Stimulated activated CD4-positive, alpha-beta T cell treated with anti-CD3 and anti-CD28 coated beads, Interleukin-4, amount 100 ng/mL, for 4 hours (primary cell): Measurements from ENCODE around the gene SRSF2.
"Not testable (repeated sequence)": the region's sequence is repeated elsewhere in the genome, so short reads cannot be mapped to it uniquely, and the experiment has no call there.

Experiments used
- DNase-seq, 2 experiments: peaks; one replicate each; pipeline ENCODE4 v3.0.0-alpha.2; 2020

The SRSF2 gene

DNA sequence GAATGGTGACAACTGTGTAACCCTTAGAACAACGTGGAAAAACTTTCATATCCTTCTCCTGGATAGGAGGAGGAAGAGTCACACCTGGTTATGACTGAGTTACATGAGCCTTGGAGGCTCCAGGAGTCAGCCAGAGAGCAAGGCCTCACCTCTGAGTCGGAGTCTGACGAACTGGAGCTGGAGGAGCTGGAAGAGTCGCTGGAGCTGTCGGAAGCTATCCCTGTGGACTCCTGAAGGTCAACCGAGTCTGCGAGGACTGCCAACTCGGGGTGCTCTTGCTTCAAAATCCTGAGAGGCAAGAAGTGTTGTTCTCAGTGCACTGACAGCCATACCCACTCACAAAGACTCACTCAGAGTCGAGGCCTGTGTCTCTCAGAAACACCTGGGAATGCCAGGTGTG lies 16.9 kb downstream of the SRSF2 start:
- DNase-seq, result no peak

DNA sequence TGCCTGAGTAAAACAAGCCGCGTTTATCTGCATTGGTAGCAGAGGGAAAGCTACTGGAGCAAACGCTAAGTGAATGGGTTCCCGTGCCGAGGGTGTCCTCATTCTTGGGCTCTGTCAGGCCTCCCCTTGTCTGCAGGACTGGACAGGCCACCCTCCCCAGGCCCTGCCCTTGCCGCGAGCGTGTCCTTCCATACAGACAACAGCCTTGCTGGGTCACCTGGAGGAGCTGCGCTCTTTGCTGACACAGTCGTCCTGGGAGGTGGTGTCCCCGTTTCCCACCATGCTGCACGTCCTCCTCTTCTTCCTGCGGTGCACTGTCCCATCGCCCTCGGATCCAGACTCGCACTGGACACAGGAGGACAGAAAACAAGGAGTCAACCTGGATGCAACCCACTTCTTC lies 18.6 kb downstream of the SRSF2 start:
- no peak for DNase-seq

DNA sequence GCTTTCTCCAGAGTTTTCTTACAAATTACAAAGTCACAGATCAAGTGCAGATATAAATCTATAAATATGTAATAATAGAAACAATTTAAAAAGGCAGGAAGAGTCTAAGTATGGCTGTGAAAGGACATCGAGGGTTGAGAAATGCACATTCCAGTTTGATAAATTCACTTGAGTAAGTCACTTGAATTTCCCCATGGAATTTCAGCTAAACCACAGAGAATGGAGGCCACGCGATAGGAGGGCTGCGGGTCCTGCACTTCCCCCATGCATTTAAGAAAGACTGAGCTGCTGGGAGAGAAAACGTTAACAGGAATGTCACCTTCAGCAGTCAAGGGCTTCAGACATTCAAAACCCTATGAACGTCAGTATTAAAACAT lies 20.3 kb downstream of the SRSF2 start:
- no peak for DNase-seq

DNA sequence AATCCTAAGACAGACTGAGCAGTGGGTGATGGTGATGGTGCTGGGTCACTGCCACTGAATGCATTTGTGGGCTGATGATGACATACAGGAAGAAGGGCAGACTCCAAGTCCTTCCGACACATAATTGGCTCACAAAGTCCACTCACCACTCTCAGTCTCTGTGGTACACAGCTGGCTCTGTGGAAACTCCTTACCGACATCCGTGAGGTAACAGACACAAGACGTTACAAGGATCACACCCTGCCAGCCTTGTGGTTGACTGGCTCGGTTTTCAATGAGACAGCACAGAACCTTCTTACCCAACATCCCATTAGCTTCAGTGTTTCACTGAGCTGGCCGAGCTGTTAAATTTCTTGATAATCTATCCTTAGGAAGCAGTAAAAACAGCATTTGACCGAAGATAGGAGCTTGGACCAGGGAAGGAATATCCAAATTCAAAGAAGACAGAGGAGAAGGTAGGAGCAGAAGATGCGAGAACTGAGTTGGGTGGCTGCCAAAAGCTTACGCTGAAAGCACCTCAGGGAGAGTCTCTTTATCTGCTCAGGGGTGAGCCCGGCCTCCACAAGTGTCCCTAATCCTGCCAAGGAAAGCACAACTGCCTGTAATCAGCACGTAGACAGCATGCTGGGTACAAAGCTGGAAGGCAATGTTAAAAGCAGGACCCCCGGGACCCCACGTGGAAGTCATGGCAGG lies 20.8 kb downstream of the SRSF2 start:
- DNase-seq, result no peak

DNA sequence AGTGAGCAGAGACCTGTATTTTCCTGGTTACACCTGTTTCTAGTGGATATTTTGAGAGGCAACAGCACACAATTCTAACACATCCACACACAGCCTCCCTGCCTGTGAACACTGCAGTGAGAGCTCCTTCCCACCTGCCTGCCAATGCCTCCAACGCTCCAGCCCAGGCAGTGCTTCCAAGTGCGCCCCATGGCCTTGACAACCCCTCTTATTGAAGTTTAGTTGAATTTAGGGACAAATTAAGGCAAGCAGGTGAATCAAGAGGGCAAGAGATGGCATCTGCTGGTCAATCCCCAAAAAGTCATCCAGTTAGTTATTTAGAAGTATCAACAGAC lies 21.7 kb downstream of the SRSF2 start:
- DNase-seq, result no peak

DNA sequence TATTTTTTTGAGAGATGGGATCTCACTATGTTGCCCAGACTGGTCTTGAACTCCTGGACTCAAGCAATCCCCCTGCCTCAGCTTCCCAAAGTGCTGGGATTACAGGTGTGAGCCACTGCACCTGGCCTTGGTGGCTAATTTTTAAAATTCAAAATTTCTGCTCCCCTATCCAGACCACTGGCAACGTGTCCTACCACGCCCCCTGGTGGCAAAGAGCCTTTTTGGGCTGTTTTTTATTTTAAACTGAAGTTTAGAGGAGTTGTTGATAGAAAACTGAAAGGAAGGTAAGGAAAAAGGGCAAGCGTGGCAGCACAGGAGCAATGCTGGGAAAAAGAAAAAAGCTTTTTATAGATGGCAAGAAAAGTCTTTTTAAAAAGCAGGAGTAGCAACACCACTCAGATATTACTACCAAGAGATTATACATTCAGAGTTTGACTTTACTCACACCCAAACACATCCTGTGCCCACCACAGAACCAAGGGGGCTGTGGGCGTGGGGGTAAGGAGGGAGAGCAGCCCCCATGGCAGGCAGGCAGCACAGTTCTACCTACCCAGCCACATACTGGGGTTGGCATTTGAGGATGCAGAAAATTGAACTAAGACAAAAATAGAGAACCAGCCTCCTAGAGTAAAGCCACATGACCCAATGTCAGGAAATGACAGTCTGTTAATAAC lies 22.2 kb downstream of the SRSF2 start:
- DNase-seq, result peak; percentile 57 to 73

DNA sequence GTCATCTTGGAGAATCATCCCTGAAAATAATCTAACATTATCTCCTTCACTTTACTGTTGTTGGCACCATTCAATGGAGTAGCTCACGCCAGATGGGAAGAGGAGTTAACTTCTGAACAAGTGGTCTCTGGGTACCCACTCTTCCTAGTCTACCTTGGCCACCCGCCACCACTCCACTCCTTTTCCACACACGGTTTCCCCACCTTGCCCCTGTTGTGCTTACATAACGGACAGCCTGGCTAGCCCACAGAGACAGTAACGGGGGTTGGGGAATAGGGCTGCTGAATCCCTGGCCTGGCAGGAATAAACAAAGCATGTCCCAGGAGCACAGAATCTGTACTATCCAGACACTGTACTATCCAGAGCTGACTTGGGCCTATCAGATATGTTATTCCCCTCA lies 22.8 kb downstream of the SRSF2 start:
- DNase-seq, result no peak

DNA sequence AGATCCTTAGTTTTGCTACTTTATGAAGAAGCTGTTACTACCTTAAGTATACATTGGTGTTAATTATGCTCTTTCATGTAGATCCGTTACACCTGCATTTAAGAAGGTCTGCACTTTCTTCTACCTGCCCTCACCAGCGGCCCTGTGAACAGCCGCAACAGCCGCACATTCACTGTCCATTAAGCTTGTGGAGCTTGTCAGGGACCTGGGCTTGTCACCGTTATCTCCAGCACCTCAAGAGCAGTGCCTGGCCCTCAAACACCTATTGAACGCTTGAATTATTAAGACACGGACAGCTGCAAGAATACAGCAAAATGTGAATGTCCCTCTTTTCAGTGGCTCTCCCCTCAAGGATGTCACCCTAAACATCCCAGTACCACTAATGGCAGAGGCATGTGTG lies 23.4 kb downstream of the SRSF2 start:
- no peak for DNase-seq

DNA sequence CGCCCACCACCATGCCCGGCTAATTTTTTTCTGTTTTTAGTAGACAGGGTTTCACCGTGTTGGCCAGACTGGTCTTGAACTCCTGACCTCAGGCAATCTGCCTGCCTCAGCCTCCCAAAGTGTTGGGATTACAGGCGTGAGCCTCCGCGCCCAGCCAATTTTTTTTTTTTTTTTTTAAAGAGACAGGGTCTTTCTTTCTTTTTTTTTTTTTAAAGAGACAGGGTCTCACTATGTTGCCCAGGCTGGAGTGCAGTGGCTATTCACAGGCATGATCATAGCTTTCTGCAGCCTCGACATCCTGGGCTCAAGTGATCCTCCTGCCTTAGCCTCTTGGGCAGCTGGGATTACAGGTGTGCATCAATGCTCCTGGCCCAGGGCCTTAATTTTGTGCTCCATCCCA lies 24.8 kb downstream of the SRSF2 start:
- not testable (repeated sequence) for DNase-seq

DNA sequence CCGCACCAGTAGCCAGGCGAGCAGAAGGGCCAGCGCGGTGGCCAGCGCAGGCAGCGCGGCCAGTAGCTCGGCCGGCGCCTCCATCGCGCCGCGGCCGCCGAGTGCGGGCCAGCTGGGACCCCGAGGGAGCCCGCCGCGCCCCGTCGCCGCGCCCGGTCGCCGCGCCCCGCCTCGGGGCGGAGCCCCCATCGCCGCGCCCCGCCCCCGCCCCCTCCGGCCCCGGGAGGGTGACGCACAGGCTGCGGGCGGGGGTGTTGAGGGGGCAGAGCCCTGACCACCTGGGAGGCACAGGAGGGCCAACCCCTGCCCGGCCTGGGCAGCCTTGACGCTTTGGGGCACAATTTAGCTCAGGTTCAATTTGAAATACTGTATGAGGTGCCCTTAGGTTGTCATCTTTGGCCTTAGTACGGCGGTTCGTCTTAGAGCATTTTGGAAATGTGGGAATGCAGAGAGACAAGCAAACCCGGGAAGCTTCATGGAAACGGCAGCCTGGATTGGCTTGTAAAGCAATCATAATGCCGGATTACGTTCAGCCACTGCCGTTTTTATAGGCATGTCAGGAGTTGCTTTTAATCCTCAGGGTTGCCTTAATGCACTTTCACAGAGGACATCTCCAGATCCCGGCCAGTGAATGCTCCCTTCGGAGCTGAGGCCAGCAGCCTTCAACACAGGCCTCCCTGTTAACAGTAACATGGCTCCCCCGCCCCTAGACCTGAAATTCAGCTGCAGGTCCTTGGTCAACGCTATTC lies 26.1 kb downstream of the SRSF2 start, which contains the start of gene MXRA7:
Gene MXRA7, minus strand, starts transcription at position 103 of the 749 bp plus-strand sequence. Its CDS starts 19 bp downstream, at position 84.
- peak; percentile 38 to 61 for DNase-seq

DNA sequence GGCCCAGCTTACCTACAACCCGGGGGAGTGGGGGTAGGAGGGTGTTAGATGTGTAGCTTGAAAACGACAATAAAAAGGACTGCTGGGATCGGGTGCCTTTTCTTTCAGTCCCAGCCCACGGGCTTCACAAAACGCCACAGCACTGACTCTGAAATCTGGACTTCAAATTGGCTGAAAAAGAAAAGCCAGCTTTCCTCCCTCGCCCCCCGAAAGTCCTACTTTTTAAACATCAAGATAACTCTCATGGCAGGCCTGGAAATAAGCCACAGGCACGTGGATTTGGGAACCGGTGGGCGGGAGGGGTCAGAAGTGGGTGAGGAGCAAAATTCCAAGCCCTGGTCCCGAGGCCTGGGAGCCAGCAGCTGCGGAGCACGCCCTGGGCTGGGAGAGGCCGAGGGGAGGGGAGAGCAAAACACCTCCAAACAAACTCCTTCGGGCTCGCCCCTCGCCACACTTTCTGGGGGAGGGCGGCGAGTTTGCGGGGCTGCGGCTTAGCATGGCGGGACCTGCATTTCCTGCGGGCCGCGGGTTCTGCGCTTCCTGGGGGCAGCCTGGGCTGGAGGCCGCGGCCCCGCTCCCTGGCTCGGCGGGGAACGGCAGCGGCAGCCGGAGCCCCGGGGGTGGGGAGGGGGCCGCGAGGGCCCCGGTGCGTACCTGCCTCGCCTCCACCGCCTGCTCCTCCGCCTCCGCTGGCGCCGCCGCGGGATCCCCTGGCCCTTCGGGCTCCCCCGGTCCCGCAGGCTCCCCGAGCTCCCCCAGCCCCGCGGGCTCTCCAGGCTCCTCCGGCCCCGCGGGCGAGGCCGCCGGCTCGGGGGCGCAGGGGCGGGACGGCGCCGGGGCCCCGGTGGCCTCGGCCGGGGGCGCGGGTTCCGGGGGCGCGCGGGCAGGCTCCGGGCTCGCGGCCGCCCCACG lies 26.9 kb downstream of the SRSF2 start:
- DNase-seq, result not testable (repeated sequence)

DNA sequence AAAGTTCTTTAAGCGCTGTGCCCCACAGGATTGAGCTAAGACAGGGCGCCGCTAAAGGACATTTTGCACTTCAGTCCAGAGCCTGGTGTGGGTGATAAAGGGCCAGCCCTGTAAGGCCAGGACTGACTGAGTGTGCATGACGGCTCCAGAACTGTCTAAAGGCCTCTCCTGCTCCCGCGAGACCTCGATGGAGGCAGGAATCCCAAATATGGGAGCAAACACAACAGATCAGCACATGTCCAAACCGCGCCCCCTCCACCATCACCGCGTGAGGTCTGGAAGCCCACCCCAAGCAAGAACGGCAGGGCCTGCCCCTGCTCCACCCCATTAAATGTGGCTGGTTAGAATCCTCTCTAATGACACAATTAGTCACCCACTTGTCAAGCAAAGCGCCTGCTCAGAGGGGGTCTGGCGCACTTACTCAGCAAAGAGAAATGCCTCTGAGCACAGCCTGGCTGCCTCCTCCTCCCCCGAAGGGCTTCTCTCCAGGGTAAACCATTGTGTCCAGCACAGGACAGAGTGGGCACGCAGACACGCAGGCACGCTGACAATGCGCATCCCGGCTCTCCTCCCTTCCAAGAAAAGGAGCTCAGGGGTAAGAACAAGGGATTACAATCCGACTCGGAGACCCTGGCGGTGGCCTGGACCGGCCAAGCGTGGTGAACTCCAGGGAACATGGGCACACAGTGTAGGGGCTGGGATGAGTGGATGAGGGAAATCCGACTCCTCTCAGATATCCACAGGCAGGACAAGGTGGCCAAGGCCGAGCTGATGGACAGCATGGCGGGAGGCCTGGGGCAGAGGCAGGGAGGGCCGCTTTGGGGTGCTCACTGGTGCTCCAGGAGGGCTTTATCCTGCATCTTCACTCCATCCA lies 27.8 kb downstream of the SRSF2 start:
- no peak for DNase-seq

DNA sequence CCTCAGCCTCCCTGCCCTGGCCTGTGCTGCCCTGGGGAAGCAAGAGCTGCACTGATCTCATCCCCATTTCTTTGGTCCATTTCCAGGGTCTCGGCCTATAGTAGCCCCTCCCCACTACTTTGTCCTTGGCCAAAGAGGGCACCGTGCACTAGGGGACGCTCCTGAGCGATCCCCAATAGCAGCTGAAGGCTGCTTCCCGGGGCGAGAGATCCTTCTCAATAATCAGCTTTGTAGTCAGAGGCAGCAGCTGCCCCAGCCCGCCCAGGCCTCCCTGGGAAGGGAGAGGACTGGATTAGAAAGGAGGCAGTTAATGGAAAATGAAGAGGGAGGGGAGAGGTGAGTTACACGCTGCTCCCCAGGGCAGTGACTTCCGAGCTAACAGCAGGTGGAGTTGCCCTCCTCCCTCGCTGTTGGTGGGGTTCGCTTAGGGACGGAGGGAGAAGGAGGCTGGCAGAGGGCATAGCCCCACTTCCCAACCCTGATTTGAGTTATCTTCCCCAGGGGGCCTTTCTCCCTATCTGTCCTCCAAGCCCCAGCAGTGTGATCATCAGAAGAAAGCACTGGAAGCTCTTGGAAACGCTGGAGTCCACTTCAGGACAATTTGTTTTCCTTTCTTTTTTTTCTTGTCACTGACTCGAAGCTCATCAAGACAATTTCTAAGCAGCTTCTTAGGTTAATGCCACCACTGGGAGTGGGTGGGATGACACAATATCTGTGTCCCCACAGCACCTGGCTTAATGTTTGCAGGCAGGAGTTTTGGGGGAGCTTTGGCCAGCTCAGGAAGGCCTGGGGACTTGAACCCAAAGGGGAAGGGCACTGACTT lies 28.9 kb downstream of the SRSF2 start:
- DNase-seq, result no peak

DNA sequence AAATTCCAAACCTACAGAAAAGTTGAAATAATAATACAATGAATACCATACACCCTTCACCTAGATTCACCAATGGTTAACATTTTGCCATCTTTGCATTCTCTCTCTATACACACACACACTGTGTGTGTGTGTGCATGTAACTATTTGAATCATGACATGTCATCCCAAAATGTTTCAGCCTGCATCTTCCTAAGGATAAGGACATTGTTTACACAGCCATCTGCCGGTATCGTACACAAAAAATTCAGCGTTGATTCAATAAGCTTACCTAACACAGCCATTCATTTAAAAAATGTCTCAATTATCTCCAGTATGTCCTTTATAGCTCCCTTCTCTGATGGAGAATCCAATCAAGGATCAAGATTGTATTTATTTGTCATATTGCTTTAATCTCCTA lies 30.3 kb downstream of the SRSF2 start:
- DNase-seq, result no peak

DNA sequence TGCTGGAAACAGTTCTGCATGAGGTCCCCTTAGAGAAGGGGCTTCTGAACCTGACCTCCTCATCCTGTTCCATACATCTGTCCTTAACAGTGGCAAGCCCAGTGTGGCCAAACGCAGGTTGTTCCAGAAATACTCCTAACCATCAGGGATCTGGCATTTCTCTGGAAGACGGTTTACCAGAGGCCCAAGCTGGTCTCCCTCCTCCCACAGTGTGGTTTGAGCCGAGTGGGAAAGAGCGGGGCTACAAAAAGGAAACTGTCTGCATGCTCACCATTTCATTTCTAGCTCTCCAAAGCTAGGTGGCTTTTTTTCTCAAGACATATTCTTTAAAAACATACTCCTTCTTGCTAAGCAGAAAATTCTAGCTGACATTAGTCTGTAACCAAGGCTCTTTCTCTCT lies 32.3 kb downstream of the SRSF2 start:
- DNase-seq, result no peak

DNA sequence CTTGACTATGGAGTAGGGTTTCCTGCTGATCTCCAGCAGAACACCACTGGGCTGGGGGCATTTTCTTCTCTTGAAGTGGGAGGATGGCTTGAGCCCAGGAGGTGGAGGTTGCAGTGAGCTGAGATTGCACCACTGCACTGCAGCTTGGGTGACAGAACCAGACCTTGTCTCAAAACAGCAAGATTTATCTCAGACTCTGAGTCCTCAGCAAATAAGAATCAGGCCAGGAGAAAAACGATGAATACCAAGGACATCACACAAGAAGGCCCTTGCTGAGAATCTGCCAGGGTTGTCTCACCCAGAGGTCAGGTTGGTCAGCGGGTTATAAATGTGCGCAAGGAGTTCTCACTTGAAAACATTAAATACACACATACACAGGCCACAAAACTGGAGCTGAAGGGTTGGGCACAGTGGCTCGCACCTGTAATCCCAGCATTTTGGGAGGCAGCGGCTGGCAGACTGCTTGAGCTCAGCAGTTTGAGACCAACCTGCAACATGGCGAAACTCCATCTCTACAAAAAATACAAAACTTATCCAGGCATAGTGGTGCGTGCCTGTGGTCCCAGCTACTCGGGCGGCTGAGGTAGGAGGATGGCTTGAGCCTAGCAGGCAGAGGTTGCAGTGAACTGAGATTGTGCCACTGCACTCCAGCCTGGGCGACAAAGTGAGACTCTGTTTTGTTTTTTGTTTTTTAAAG lies 34.0 kb downstream of the SRSF2 start:
- no peak for DNase-seq

DNA sequence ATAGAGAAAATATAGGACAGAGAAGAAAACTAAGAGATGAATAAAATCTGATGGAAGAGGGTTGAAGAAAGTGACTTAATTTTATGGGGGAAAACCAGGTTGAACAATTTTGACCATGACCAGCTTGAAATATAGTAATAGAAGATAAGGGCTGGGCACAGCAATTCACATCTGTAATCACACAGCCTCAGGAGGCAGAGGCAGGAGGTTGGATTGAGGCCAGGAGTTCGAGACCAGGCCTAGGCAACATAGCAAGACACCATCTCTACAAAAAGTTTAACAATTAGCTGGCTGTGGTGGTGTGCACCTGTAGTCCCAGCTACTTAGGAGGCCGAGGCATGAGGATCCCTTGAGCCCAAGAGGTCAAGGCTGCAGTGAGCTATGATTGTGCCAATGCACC lies 35.1 kb downstream of the SRSF2 start:
- DNase-seq, result no peak

DNA sequence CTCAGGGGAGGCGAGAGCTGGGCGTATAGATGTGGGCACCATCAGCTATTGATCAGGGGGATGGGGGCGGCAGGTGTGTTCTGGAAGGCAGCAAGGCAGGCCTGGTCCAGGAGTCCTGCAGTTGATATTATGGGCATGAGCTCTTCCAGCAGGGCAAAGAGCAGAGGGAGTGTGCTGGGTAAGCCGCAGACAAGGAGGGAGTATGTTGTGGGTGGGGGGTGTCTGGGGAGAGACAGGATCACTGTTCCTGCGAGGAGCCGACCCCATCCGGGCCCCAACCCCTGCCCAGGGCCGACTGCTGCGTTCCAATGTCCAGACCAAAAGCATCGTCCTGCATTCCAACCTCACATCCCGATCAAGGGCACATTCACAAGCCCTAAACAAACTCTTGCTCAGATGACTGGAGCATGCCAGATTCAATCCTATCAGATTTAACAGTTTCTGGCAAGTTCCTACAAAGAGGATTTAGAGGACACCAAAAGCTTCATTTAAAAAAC lies 35.6 kb downstream of the SRSF2 start:
- no peak for DNase-seq

DNA sequence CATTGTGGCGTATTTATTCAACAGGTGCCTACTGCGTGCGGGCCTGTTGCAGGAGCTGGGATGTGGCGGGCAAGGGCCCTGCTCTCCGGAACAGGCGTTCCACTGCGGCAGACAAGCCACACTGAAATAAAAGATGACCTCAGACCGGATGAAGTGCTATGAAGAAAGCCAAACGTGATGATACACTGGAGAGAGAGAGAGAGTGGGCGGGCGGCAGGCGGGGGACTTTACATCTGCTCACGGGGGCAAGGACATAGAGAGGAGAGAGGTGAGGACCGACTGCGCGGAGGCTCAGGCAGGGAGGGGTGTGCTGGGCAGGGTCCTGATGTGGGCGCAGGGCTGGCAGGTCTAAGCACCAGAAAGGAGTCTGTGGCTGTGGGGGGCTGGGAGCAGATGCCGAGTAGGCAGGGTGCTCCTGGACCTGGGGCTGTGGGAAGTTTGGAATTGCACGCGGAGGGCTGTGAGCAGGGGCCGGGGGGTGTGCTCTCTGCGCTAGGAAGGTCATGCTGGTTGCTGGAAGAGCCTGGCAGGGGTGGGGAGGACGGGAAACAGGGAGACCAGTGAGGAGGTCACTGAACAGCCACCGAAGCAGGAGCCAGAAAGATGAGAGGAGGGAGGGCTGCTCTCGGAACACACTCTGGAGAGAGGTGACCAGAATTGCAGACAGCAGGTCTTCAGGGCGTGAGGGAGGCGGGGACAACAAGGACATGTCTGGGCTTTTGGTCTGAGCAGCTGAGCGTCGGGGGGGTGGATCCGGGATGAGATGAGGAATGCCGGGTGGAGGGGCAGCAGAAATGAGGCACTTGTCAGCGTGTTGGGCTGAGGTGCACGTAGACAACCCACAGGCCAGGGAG lies 36.3 kb downstream of the SRSF2 start:
- no peak for DNase-seq
